ENCODE data around the gene ITPRIP.

Gene ITPRIP

GRCh38 chr10:104267721-104268404, 70.4 kb downstream of the ITPRIP start:
- no peak for TF ChIP-seq CEBPB (IDR thresholded peaks at IDR 0.05)
- TF ChIP-seq CREB1 (IDR thresholded peaks at IDR 0.05; ENCODE audit: low read depth), result no peak
- TF ChIP-seq REST (IDR thresholded peaks at IDR 0.05; ENCODE audit: low read depth), result no peak
- TF ChIP-seq FOXM1 (IDR thresholded peaks at IDR 0.05; ENCODE audit: borderline replicate concordance, low read depth), result no peak
- no peak for TF ChIP-seq YY1 (IDR thresholded peaks at IDR 0.05; ENCODE audit: low read depth)
- no peak for TF ChIP-seq RAD21 (IDR thresholded peaks at IDR 0.05; ENCODE audit: low read depth)
- no peak for TF ChIP-seq EGR1 (IDR thresholded peaks at IDR 0.05)
- TF ChIP-seq TAF1 (IDR thresholded peaks at IDR 0.05; ENCODE audit: low read depth), result no peak
- no peak for TF ChIP-seq USF1 (IDR thresholded peaks at IDR 0.05)

- TF ChIP-seq TAF1 (IDR thresholded peaks at IDR 0.05; ENCODE audit: low read depth), result no peak
- no peak for TF ChIP-seq NFIC (IDR thresholded peaks at IDR 0.05)
- no peak for TF ChIP-seq RAD21 (IDR thresholded peaks at IDR 0.05; ENCODE audit: low read depth)
- no peak for TF ChIP-seq YY1 (IDR thresholded peaks at IDR 0.05; ENCODE audit: low read depth)
- TF ChIP-seq EP300 (IDR thresholded peaks at IDR 0.05; ENCODE audit: borderline replicate concordance), result no peak
Observed at GRCh38 chr10:104264783-104265182, 73.5 kb downstream of the ITPRIP start.

- TF ChIP-seq CEBPB (IDR thresholded peaks at IDR 0.05) (no peak), CREB1 (IDR thresholded peaks at IDR 0.05; ENCODE audit: low read depth) (no peak), TAF1 (IDR thresholded peaks at IDR 0.05; ENCODE audit: low read depth) (no peak), NFIC (IDR thresholded peaks at IDR 0.05) (no peak), EGR1 (IDR thresholded peaks at IDR 0.05) (no peak), REST (IDR thresholded peaks at IDR 0.05; ENCODE audit: low read depth) (no peak), TCF12 (IDR thresholded peaks at IDR 0.05; ENCODE audit: low read depth) (no peak), EP300 (IDR thresholded peaks at IDR 0.05; ENCODE audit: borderline replicate concordance) (no peak), RAD21 (IDR thresholded peaks at IDR 0.05; ENCODE audit: low read depth) (no peak), MAX (IDR thresholded peaks at IDR 0.05) (no peak), TEAD4 (IDR thresholded peaks at IDR 0.05) (no peak), ZBTB7A (IDR thresholded peaks at IDR 0.05; ENCODE audit: low read depth) (no peak), YY1 (IDR thresholded peaks at IDR 0.05; ENCODE audit: low read depth) (no peak), USF1 (IDR thresholded peaks at IDR 0.05) (no peak), FOXM1 (IDR thresholded peaks at IDR 0.05; ENCODE audit: borderline replicate concordance, low read depth) (no peak)
Observed at GRCh38 chr10:104262055-104262454, 76.2 kb downstream of the ITPRIP start.

GRCh38 chr10:104260775-104261115, 77.5 kb downstream of the ITPRIP start:
- TF ChIP-seq FOXM1 (IDR thresholded peaks at IDR 0.05; ENCODE audit: borderline replicate concordance, low read depth) (no peak), TAF1 (IDR thresholded peaks at IDR 0.05; ENCODE audit: low read depth) (no peak), TCF12 (IDR thresholded peaks at IDR 0.05; ENCODE audit: low read depth) (no peak), YY1 (IDR thresholded peaks at IDR 0.05; ENCODE audit: low read depth) (no peak), USF1 (IDR thresholded peaks at IDR 0.05) (no peak), RAD21 (IDR thresholded peaks at IDR 0.05; ENCODE audit: low read depth) (no peak), MAX (IDR thresholded peaks at IDR 0.05) (no peak), NFIC (IDR thresholded peaks at IDR 0.05) (no peak), TEAD4 (IDR thresholded peaks at IDR 0.05) (no peak), ZBTB7A (IDR thresholded peaks at IDR 0.05; ENCODE audit: low read depth) (no peak), REST (IDR thresholded peaks at IDR 0.05; ENCODE audit: low read depth) (no peak), EP300 (IDR thresholded peaks at IDR 0.05; ENCODE audit: borderline replicate concordance) (no peak), EGR1 (IDR thresholded peaks at IDR 0.05) (no peak), CREB1 (IDR thresholded peaks at IDR 0.05; ENCODE audit: low read depth) (no peak), CEBPB (IDR thresholded peaks at IDR 0.05) (no peak)

Data from Ishikawa (cell line).